GM12878 (cell line): ENCODE data around the gene DCP1A.

Experiments
- EP300 ChIP-seq, 2 experiments: fragments of 150-350 bp in 1 of 2; IDR thresholded peaks; 2 replicates each; pipeline ENCODE4 v1.6.1; 2011 to 2012; ENCODE audit warnings: low read depth in 2 of 2, low read length in 2 of 2, borderline replicate concordance in 1 of 2, improper control_type of control experiment in 1 of 2, inconsistent platforms in 1 of 2; ENCODE audit not compliant: control insufficient read depth in 1 of 2
- JUNB ChIP-seq: IDR thresholded peaks from 2 replicates; pipeline ENCODE4 v1.6.1; 2016; ENCODE audit warnings: antibody characterized with exemption, mild to moderate bottlenecking
- MXI1 ChIP-seq: fragments of 150-350 bp; IDR thresholded peaks from 2 replicates; pipeline ENCODE4 v1.6.1; 2011; ENCODE audit warnings: low read depth, mild to moderate bottlenecking, inconsistent platforms, low read length, improper control_type of control experiment
- MYB ChIP-seq: fragments of 150-350 bp; IDR thresholded peaks from 2 replicates; pipeline ENCODE4 v1.6.1; 2014; ENCODE audit warnings: mild to moderate bottlenecking, low read depth, low read length, borderline replicate concordance
- POLR2A ChIP-seq: IDR thresholded peaks from 2 replicates; pipeline ENCODE4 v1.6.1; 2011; ENCODE audit warnings: low read depth, mild to moderate bottlenecking, low read length
- POU2F2 ChIP-seq: IDR thresholded peaks from 3 replicates; pipeline ENCODE4 v1.6.1; 2011; ENCODE audit warnings: low read depth, mild to moderate bottlenecking, low read length, borderline replicate concordance
- RFX5 ChIP-seq: IDR thresholded peaks from 2 replicates; pipeline ENCODE4 v1.6.1; 2011; ENCODE audit warnings: low read depth, low read length, improper control_type of control experiment
- TF ChIP-seq, protein P1 (sequence below), 3 experiments: IDR thresholded peaks in 2 of 3; conservative IDR thresholded peaks in 1 of 3; 2 replicates each; pipeline ENCODE4 v1.5.1; 2011; ENCODE audit warnings: low read depth in 3 of 3, low read length in 3 of 3, mild to moderate bottlenecking in 3 of 3, control low read depth in 2 of 3, moderate library complexity in 2 of 3, inconsistent platforms in 1 of 3, mixed read lengths in 1 of 3; ENCODE audit not compliant: control insufficient read depth in 2 of 3, insufficient read depth in 1 of 3; ENCODE audit errors: extremely low read depth in 1 of 3
- TF ChIP-seq, protein P2 (sequence below): fragments of 450-650 bp; formaldehyde crosslinking; IDR thresholded peaks from 2 replicates; pipeline ENCODE4 v1.5.0; 2022; ENCODE audit warnings: mild to moderate bottlenecking, missing genetic modification characterization

DNA sequence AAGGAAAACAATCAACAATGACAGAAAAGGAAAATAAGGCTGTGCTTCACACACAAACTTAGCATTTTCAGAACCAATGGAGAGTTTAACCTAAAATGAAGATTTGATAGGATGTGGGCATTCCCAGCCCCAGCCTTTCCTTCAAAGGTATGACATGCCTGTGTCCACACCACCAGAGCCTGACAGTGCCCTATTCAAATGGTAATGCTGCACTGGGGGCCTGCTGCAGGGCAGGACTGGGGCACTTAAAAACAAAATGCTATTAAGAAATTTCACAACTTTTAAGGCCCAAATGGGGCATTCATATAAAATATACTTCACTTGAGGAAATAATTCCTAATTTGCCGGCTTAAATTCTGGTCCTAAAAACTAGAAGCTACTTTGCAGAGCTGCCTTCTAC, 60.6 kb downstream of the DCP1A start:
- TF ChIP-seq RFX5 (no peak), EP300 (IDR thresholded peaks at IDR 0.05; ENCODE audit: borderline replicate concordance in 1 of 2, control insufficient read depth in 1 of 2, low read depth in 2 of 2, low read length in 2 of 2) (no peak), POU2F2 (no peak), MYB (no peak), POLR2A (no peak), MXI1 (no peak), JUNB (no peak)
- TF ChIP-seq, protein P1, sequence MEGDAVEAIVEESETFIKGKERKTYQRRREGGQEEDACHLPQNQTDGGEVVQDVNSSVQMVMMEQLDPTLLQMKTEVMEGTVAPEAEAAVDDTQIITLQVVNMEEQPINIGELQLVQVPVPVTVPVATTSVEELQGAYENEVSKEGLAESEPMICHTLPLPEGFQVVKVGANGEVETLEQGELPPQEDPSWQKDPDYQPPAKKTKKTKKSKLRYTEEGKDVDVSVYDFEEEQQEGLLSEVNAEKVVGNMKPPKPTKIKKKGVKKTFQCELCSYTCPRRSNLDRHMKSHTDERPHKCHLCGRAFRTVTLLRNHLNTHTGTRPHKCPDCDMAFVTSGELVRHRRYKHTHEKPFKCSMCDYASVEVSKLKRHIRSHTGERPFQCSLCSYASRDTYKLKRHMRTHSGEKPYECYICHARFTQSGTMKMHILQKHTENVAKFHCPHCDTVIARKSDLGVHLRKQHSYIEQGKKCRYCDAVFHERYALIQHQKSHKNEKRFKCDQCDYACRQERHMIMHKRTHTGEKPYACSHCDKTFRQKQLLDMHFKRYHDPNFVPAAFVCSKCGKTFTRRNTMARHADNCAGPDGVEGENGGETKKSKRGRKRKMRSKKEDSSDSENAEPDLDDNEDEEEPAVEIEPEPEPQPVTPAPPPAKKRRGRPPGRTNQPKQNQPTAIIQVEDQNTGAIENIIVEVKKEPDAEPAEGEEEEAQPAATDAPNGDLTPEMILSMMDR (IDR thresholded peaks at IDR 0.05 in 2 of 3, conservative IDR thresholded peaks at IDR 0.05 in 1 of 3; ENCODE audit: control insufficient read depth in 2 of 3, extremely low read depth in 1 of 3, insufficient read depth in 1 of 3, low read depth in 3 of 3, low read length in 3 of 3), result no peak
- TF ChIP-seq, protein P2, sequence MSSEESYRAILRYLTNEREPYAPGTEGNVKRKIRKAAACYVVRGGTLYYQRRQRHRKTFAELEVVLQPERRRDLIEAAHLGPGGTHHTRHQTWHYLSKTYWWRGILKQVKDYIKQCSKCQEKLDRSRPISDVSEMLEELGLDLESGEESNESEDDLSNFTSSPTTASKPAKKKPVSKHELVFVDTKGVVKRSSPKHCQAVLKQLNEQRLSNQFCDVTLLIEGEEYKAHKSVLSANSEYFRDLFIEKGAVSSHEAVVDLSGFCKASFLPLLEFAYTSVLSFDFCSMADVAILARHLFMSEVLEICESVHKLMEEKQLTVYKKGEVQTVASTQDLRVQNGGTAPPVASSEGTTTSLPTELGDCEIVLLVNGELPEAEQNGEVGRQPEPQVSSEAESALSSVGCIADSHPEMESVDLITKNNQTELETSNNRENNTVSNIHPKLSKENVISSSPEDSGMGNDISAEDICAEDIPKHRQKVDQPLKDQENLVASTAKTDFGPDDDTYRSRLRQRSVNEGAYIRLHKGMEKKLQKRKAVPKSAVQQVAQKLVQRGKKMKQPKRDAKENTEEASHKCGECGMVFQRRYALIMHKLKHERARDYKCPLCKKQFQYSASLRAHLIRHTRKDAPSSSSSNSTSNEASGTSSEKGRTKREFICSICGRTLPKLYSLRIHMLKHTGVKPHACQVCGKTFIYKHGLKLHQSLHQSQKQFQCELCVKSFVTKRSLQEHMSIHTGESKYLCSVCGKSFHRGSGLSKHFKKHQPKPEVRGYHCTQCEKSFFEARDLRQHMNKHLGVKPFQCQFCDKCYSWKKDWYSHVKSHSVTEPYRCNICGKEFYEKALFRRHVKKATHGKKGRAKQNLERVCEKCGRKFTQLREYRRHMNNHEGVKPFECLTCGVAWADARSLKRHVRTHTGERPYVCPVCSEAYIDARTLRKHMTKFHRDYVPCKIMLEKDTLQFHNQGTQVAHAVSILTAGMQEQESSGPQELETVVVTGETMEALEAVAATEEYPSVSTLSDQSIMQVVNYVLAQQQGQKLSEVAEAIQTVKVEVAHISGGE (CRISPR knock-in tag), result no peak
